BLaER1 treated with 17β-estradiol and CSF1 and Interleukin-3, amounts not matched to agents 10 nM and 100 nM (cell line): ENCODE results near the gene RHBDL2.
"Not testable (repeated sequence)": the region's sequence is repeated elsewhere in the genome, so short reads cannot be mapped to it uniquely, and the experiment has no call there.

Experiments used
- H3K27ac ChIP-seq, 11 experiments: shearing (Covaris generic); formaldehyde crosslinking; 2 replicates each; pipeline ENCODE4 v1.8.1; 2022
- H3K27me3 ChIP-seq, 11 experiments: shearing (Covaris generic); formaldehyde crosslinking; 2 replicates each; pipeline ENCODE4 v1.8.1; 2022
- H3K36me3 ChIP-seq, 11 experiments: shearing (Covaris generic); formaldehyde crosslinking; 2 replicates each; pipeline ENCODE4 v1.8.1; 2022
- H3K4me1 ChIP-seq, 10 experiments: shearing (Covaris generic); formaldehyde crosslinking; 2 replicates each; pipeline ENCODE4 v1.8.1; 2022
- H3K4me2 ChIP-seq, 11 experiments: shearing (Covaris generic); formaldehyde crosslinking; 2 replicates each; pipeline ENCODE4 v1.8.1; 2022
- H3K4me3 ChIP-seq, 10 experiments: shearing (Covaris generic); formaldehyde crosslinking; 2 replicates each; pipeline ENCODE4 v1.8.1; 2022
- H3K9ac ChIP-seq, 11 experiments: shearing (Covaris generic); formaldehyde crosslinking; 2 replicates each; pipeline ENCODE4 v1.8.1; 2022
- H3K9me3 ChIP-seq, 11 experiments: shearing (Covaris generic); formaldehyde crosslinking; replicated peaks in 1 of 11; 2 replicates each; pipeline ENCODE4 v1.8.1; 2022
- H4K20me1 ChIP-seq, 11 experiments: shearing (Covaris generic); formaldehyde crosslinking; 2 replicates each; pipeline ENCODE4 v1.8.1; 2022
- Cebpa-rat ChIP-seq, 11 experiments: shearing (Covaris generic); IDR thresholded peaks; 2 replicates each; pipeline ENCODE4 v1.8.1; 2022

RHBDL2 gene

GRCh38 chr1:38941527-38942019, at the start of gene RHBDL2:
TSS of gene RHBDL2 (minus strand) at chr1:38941830. CDS start at chr1:38919212, 22,618 bp downstream.
- no peak within 1 kb of the TSS for H3K4me3 ChIP-seq
- no peak within 1 kb of the TSS for H3K9ac ChIP-seq
- no peaks in the 10 kb centered on the region for H4K20me1 ChIP-seq
- H3K4me1 ChIP-seq, result peaks cover 0 to 4% (median 0%) of the 10 kb centered on the region in 10 experiments; a peak in 1 of 20 replicates
- TF ChIP-seq Cebpa-rat (IDR thresholded peaks at IDR 0.05), result no peak
- H3K36me3 ChIP-seq, result no peaks in the 10 kb centered on the region
- H3K4me2 ChIP-seq, result no peak within 1 kb of the TSS
- no peaks in the 10 kb centered on the region for H3K27me3 ChIP-seq
- H3K27ac ChIP-seq, result no peak within 1 kb of the TSS
- peaks cover 0 to 6% (median under 1%) of the 10 kb centered on the region in 11 experiments; a peak in 7 of 22 replicates for H3K9me3 ChIP-seq

GRCh38 chr1:38990738-38991637, 49.4 kb upstream of the RHBDL2 start, which contains the start of gene AKIRIN1:
TSS of gene AKIRIN1 (plus strand) at chr1:38991276. CDS start at chr1:38991381, 105 bp downstream.
- peaks cover 39 to 51% (median 46%) of the 10 kb centered on the region in 10 experiments for H3K4me1 ChIP-seq
- H3K27ac ChIP-seq, result peak within 1 kb of the TSS; percentile 96 to 99 (median 97)
- H3K36me3 ChIP-seq, result peaks cover 29 to 37% (median 32%) of the 10 kb centered on the region in 11 experiments
- H3K4me3 ChIP-seq, result peak within 1 kb of the TSS; percentile 80 to 99 (median 96)
- no peaks in the 10 kb centered on the region for H3K27me3 ChIP-seq
- peak within 1 kb of the TSS; percentile 94 to 99 (median 98) for H3K9ac ChIP-seq
- H4K20me1 ChIP-seq, result peaks cover 40 to 48% (median 45%) of the 10 kb centered on the region in 11 experiments
- peak within 1 kb of the TSS; percentile 82 to 95 (median 92) for H3K4me2 ChIP-seq
- TF ChIP-seq Cebpa-rat (IDR thresholded peaks at IDR 0.05), result no peak
- H3K9me3 ChIP-seq, result no peaks in the 10 kb centered on the region

- Histone ChIP-seq H3K9ac (peak overlapping the region; percentile 81 to 99 (median 98)), H3K4me3 (peak overlapping the region; percentile 80 to 99 (median 96)), H3K36me3 (peaks cover 23 to 30% (median 26%) of the 10 kb centered on the region in 11 experiments), H3K9me3 (no peaks in the 10 kb centered on the region), H3K4me1 (peaks cover 33 to 45% (median 39%) of the 10 kb centered on the region in 10 experiments), H3K27me3 (no peaks in the 10 kb centered on the region), H3K4me2 (peak overlapping the region; percentile 65 to 87 (median 76)), H3K27ac (peak overlapping the region; percentile 82 to 99 (median 97)), H4K20me1 (peaks cover 33 to 42% (median 39%) of the 10 kb centered on the region in 11 experiments)
- no peak for TF ChIP-seq Cebpa-rat (IDR thresholded peaks at IDR 0.05)
Observed at GRCh38 chr1:38990386-38990737, 48.7 kb upstream of the RHBDL2 start.

- Histone ChIP-seq H3K9ac (peak overlapping the region in 10 of 11 experiments; percentile 81 to 99 (median 98); a peak in 12 of 22 replicates), H3K36me3 (peaks cover 19 to 26% (median 22%) of the 10 kb centered on the region in 11 experiments), H4K20me1 (peaks cover 30 to 38% (median 35%) of the 10 kb centered on the region in 11 experiments), H3K9me3 (no peaks in the 10 kb centered on the region), H3K27me3 (no peaks in the 10 kb centered on the region), H3K4me1 (peaks cover 29 to 41% (median 36%) of the 10 kb centered on the region in 10 experiments), H3K27ac (peak overlapping the region in 8 of 11 experiments; percentile 82 to 99 (median 97); a peak in 13 of 22 replicates), H3K4me2 (peak overlapping the region; percentile 65 to 87 (median 76)), H3K4me3 (peak overlapping the region in 3 of 10 experiments; percentile 80 to 98 (median 98); a peak in 2 of 20 replicates)
- TF ChIP-seq Cebpa-rat (IDR thresholded peaks at IDR 0.05), result no peak
Observed at GRCh38 chr1:38989979-38990378, 48.3 kb upstream of the RHBDL2 start.

GRCh38 chr1:38979380-38979779, 37.8 kb upstream of the RHBDL2 start:
- H3K4me3 ChIP-seq, H3K27me3 ChIP-seq, H3K4me2 ChIP-seq, H4K20me1 ChIP-seq, H3K9ac ChIP-seq, H3K27ac ChIP-seq, H3K36me3 ChIP-seq: not testable (repeated sequence)
- Histone ChIP-seq H3K4me1 (peaks cover 0 to 10% (median 4%) of the 10 kb centered on the region in 10 experiments; a peak in 5 of 20 replicates), H3K9me3 (peaks cover 24 to 39% (median 32%) of the 10 kb centered on the region in 11 experiments)

- not testable (repeated sequence) for H3K4me3 ChIP-seq, H3K27ac ChIP-seq, H4K20me1 ChIP-seq, H3K4me2 ChIP-seq, H3K4me1 ChIP-seq, H3K27me3 ChIP-seq, H3K9ac ChIP-seq, H3K36me3 ChIP-seq
- H3K9me3 ChIP-seq, result peaks cover 24 to 39% (median 32%) of the 10 kb centered on the region in 11 experiments
Observed at GRCh38 chr1:38978245-38978542, 36.6 kb upstream of the RHBDL2 start.

GRCh38 chr1:38977399-38978244, 36.0 kb upstream of the RHBDL2 start:
- not testable (repeated sequence) for H3K27me3 ChIP-seq, H3K4me3 ChIP-seq, H3K4me2 ChIP-seq, H3K9ac ChIP-seq, H3K36me3 ChIP-seq, H4K20me1 ChIP-seq, H3K4me1 ChIP-seq, H3K27ac ChIP-seq
- H3K9me3 ChIP-seq, result peaks cover 24 to 39% (median 32%) of the 10 kb centered on the region in 11 experiments

- Histone ChIP-seq H3K36me3 (no peaks in the 10 kb centered on the region), H3K4me3 (no peak overlapping the region), H3K27ac (no peak overlapping the region), H3K4me1 (no peaks in the 10 kb centered on the region), H3K27me3 (no peaks in the 10 kb centered on the region), H3K9me3 (peaks cover 14 to 21% (median 16%) of the 10 kb centered on the region in 11 experiments), H4K20me1 (no peaks in the 10 kb centered on the region), H3K4me2 (no peak overlapping the region), H3K9ac (no peak overlapping the region)
- no peak for TF ChIP-seq Cebpa-rat (IDR thresholded peaks at IDR 0.05)
Observed at GRCh38 chr1:38973659-38974437, 32.2 kb upstream of the RHBDL2 start.

GRCh38 chr1:38973145-38973544, 31.5 kb upstream of the RHBDL2 start:
- H3K4me1 ChIP-seq, H3K9ac ChIP-seq, H3K27me3 ChIP-seq, H4K20me1 ChIP-seq, H3K27ac ChIP-seq, H3K36me3 ChIP-seq, H3K4me3 ChIP-seq, H3K4me2 ChIP-seq: not testable (repeated sequence)
- peaks cover 7 to 14% (median 9%) of the 10 kb centered on the region in 11 experiments for H3K9me3 ChIP-seq
